ENCODE data around the gene MED22.
A peak's percentile ranks its signal among the peaks of the same experiment; 100 is the strongest.
"Not testable (repeated sequence)": the region's sequence is repeated elsewhere in the genome, so short reads cannot be mapped to it uniquely, and the experiment has no call there.

MED22 gene

DNA sequence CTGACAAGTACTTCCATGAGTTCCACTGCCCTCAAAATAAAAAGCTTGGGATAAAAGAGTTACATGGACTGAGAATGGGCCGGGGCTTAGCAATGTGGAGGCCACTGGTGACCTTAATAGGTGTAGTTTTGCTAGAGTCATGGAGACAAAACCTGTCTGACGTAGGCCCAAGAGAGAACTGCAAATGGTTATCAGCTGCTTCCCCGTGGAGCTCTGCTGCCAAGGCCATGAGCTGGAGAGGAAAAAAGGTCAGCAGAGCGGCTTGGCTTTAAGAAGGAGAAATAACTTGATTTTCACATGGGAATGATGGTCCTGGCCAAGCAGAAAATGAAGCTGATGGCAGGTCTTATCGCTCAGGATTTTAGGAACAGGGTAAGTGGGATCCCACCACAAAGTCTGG, 8.3 kb downstream of the MED22 start:
- no peak for TF ChIP-seq POLR2AphosphoS5 (IDR thresholded peaks at IDR 0.05; ENCODE audit: low read depth)
- TF ChIP-seq, protein P1, sequence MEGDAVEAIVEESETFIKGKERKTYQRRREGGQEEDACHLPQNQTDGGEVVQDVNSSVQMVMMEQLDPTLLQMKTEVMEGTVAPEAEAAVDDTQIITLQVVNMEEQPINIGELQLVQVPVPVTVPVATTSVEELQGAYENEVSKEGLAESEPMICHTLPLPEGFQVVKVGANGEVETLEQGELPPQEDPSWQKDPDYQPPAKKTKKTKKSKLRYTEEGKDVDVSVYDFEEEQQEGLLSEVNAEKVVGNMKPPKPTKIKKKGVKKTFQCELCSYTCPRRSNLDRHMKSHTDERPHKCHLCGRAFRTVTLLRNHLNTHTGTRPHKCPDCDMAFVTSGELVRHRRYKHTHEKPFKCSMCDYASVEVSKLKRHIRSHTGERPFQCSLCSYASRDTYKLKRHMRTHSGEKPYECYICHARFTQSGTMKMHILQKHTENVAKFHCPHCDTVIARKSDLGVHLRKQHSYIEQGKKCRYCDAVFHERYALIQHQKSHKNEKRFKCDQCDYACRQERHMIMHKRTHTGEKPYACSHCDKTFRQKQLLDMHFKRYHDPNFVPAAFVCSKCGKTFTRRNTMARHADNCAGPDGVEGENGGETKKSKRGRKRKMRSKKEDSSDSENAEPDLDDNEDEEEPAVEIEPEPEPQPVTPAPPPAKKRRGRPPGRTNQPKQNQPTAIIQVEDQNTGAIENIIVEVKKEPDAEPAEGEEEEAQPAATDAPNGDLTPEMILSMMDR (IDR thresholded peaks at IDR 0.05; ENCODE audit: insufficient read depth, low read length), result no peak
- no peak for TF ChIP-seq GABPA (IDR thresholded peaks at IDR 0.05; ENCODE audit: low read depth)
- no peak for TF ChIP-seq REST (IDR thresholded peaks at IDR 0.05; ENCODE audit: insufficient replicate concordance, low read depth)
- TF ChIP-seq SPI1 (IDR thresholded peaks at IDR 0.05; ENCODE audit: borderline replicate concordance, low read depth), result no peak
- H3K27me3 ChIP-seq (ENCODE audit: insufficient read depth, poor library complexity, severe bottlenecking), result no peaks in the 10 kb centered on the region
- H3K27ac ChIP-seq (replicated peaks), result peak overlapping the region; percentile 56
- H3K4me3 ChIP-seq (replicated peaks; ENCODE audit: insufficient read depth, low read length), result no peak overlapping the region
- no peak for DNase-seq (ENCODE audit: low read depth in 1 of 2, low spot score in 1 of 2)

DNA sequence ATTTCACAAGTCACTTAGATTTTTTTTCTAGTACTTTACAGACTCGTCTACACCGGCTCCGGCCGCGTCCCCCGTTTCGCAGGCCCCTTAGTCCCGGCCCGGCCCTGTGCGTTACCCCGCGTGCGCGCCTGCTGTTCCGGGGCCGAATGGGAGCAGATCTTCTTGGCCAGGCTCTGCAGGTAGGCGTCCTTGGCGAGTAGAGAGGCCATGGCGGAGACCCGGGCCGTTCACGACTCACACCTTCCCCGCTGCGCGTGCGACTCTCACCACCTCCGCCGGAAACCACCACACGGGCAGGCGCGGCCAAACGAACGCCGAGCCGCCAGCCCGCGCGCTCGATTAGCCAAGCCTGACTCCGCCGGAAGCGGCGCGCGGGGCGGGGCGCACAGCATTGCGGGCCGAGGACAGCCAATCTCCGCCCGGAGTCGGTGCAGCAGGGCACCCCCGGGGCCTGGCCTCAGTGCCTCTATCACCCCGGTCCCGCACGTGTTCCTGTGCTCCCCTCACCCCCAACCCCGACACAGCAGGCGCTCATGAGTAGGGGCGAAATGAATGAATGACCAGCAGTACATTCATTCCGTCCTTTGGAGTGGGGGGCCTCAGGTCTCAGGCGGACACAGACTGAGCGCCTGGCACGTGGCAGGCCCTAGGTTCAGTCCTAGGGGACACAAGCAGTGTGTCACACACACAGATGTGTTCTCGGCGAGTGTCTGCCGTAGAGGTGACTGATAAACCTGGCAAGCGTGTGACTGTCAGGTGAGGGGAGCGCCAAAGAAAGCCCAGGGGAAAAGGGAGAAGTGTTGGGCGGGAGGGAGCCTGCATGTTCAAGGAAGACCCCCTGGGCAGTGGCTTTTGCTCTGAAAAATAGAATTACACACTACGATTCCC, 11.8 kb downstream of the MED22 start, which contains the start of gene SURF6:
Gene SURF6, minus strand, starts transcription at position 265 of the 888 bp plus-strand sequence. Its CDS starts 56 bp downstream, at position 209.
- DNase-seq (ENCODE audit: low read depth in 1 of 2, low spot score in 1 of 2), result peak; percentile 91 to 94
- Histone ChIP-seq H3K27me3 (ENCODE audit: insufficient read depth, poor library complexity, severe bottlenecking) (no peaks in the 10 kb centered on the region), H3K27ac (replicated peaks) (peak within 1 kb of the TSS; percentile 96), H3K4me3 (replicated peaks; ENCODE audit: insufficient read depth, low read length) (peak within 1 kb of the TSS; percentile 85)
- TF ChIP-seq REST (IDR thresholded peaks at IDR 0.05; ENCODE audit: insufficient replicate concordance, low read depth) (peak; percentile 29), SPI1 (IDR thresholded peaks at IDR 0.05; ENCODE audit: borderline replicate concordance, low read depth) (no peak), GABPA (IDR thresholded peaks at IDR 0.05; ENCODE audit: low read depth) (peak; percentile 89), POLR2AphosphoS5 (IDR thresholded peaks at IDR 0.05; ENCODE audit: low read depth) (peak; percentile 97)
- TF ChIP-seq, protein P1 (IDR thresholded peaks at IDR 0.05; ENCODE audit: insufficient read depth, low read length), result no peak

DNA sequence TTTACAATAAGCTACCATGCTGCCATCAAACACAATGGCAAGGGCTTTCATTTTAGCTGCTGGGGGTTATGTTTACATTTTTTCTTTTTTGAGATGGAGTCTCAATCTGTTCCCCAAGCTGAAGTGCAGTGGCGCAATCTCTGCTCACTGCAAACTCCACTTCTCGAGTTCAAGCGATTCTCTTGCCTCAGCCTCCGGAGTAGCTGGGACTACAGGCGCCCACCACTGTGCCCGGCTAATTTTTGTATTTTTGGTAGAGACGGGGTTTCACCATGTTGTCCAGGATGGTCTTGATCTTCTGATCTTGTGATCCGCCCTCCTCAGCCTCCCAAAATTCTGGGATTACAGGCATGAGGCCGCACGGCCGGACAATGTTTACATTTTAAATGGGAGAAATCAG, 13.0 kb downstream of the MED22 start:
- H3K27me3 ChIP-seq (ENCODE audit: insufficient read depth, poor library complexity, severe bottlenecking), result not testable (repeated sequence)
- peak in 1 of 2 experiments; percentile 61 for DNase-seq (ENCODE audit: low read depth in 1 of 2, low spot score in 1 of 2)
- Histone ChIP-seq H3K27ac (replicated peaks) (peak overlapping the region; percentile 96), H3K4me3 (replicated peaks; ENCODE audit: insufficient read depth, low read length) (peak overlapping the region; percentile 85)

GRCh38 chr9:133334161-133334560, 13.8 kb downstream of the MED22 start:
- peak; percentile 64 to 74 for DNase-seq (ENCODE audit: low read depth in 1 of 2, low spot score in 1 of 2)
- Histone ChIP-seq H3K27me3 (ENCODE audit: insufficient read depth, poor library complexity, severe bottlenecking) (no peaks in the 10 kb centered on the region), H3K27ac (replicated peaks) (no peak overlapping the region), H3K4me3 (replicated peaks; ENCODE audit: insufficient read depth, low read length) (0 out of 2 replicates have a peak overlapping the region, but pooled peaks have one; percentile 1)
- peak; percentile 5; the same call in 1 of the 2 replicates for TF ChIP-seq SPI1 (IDR thresholded peaks at IDR 0.05; ENCODE audit: borderline replicate concordance, low read depth)
- TF ChIP-seq, protein P1 (IDR thresholded peaks at IDR 0.05; ENCODE audit: insufficient read depth, low read length), result no peak

All from HL-60 (cell line).